Lung (tissue), 12 donors: ENCODE measurements around the gene CACNA1G. TPM values are rescaled to one million over a fixed set of nuclear protein-coding genes. Genes with fewer than 3 reads are reported as not detected.

Experiments
- ATAC-seq: fragments of 200-7000 bp; cut with Tn5 transposase; one replicate; pipeline ENCODE4 v1.9.1; 2020; ENCODE audit warnings: moderate number of reproducible peaks; ENCODE audit not compliant: insufficient read depth, low FRiP score
- DNase-seq, 3 donors: peaks; one replicate each; pipeline ENCODE4 v3.0.0-alpha.2; 2013 to 2017
- H3K27ac ChIP-seq, 2 donors: one replicate each; pipeline ENCODE4 v1.5.1; 2013; ENCODE audit warnings: mild to moderate bottlenecking in 2 of 2, moderate library complexity in 2 of 2, control low read depth in 1 of 2, inconsistent platforms in 1 of 2, low read depth in 1 of 2, low read length in 1 of 2
- H3K27me3 ChIP-seq, 3 donors: one replicate each; pipeline ENCODE4 v1.5.1; 2013; ENCODE audit warnings: low read length in 2 of 3; ENCODE audit not compliant: control insufficient read depth in 3 of 3, insufficient read depth in 3 of 3
- H3K36me3 ChIP-seq, 4 donors: one replicate each; pipeline ENCODE4 v1.5.1; 2013; ENCODE audit warnings: low read length in 4 of 4, mild to moderate bottlenecking in 1 of 4, moderate library complexity in 1 of 4; ENCODE audit not compliant: control insufficient read depth in 4 of 4, insufficient read depth in 4 of 4
- H3K4me1 ChIP-seq, 5 donors: one replicate each; pipeline ENCODE4 v1.5.1; 2013; ENCODE audit warnings: low read length in 5 of 5, mild to moderate bottlenecking in 2 of 5, moderate library complexity in 1 of 5; ENCODE audit not compliant: control insufficient read depth in 5 of 5, insufficient read depth in 5 of 5
- H3K4me3 ChIP-seq: one replicate; pipeline ENCODE4 v1.5.1; 2013; ENCODE audit warnings: mild to moderate bottlenecking, control low read depth, moderate library complexity
- H3K9ac ChIP-seq, 2 donors: one replicate each; pipeline ENCODE4 v1.5.1; 2013; ENCODE audit warnings: low read length in 2 of 2, control low read depth in 1 of 2; ENCODE audit not compliant: insufficient read depth in 1 of 2
- H3K9me3 ChIP-seq, 4 donors: one replicate each; pipeline ENCODE4 v1.5.1; 2013; ENCODE audit warnings: low read length in 3 of 4, mild to moderate bottlenecking in 1 of 4, moderate library complexity in 1 of 4; ENCODE audit not compliant: control insufficient read depth in 4 of 4, insufficient read depth in 3 of 4
- WGBS, 2 donors: extraction: QIAGEN DNeasy Blood & Tissue Kit; methylation state at CpG; one replicate each; pipeline ENCODE4 v1.1.7; 2013; 5-methylcytosine and 5-hydroxymethylcytosine counted together
- polyA plus RNA-seq, 2 donors: library from polyadenylated mRNA; stranded (reverse); fragments of 200-250 nt; gene quantifications; one replicate each; pipeline ENCODE4 v1.2.1, GENCODE V29; 2013
- total RNA-seq, 2 donors: library from RNA; depleted of rRNA in 1 of 2; stranded (reverse); fragments of >200 nt in 1 of 2; gene quantifications; one replicate each; pipeline ENCODE4 v1.2.1, GENCODE V29; 2014 to 2021
- TF ChIP-seq, protein P1 (sequence below): IDR thresholded peaks from 2 replicates; pipeline ENCODE4 v1.5.1; 2012; ENCODE audit warnings: mild to moderate bottlenecking; ENCODE audit errors: control extremely low read depth, extremely low read depth
- donor health status: control.
- donor health status: control.
- donor health status: Bipolar disorder and iron deficiency.
- donor health status: healthy.
- donor health status: DM: yes; HTN: yes; CAD: no.

Gene CACNA1G
- total and polyA plus RNA-seq, 4 donors = 0.14 to 3.6 (median 0.24) TPM

DNA sequence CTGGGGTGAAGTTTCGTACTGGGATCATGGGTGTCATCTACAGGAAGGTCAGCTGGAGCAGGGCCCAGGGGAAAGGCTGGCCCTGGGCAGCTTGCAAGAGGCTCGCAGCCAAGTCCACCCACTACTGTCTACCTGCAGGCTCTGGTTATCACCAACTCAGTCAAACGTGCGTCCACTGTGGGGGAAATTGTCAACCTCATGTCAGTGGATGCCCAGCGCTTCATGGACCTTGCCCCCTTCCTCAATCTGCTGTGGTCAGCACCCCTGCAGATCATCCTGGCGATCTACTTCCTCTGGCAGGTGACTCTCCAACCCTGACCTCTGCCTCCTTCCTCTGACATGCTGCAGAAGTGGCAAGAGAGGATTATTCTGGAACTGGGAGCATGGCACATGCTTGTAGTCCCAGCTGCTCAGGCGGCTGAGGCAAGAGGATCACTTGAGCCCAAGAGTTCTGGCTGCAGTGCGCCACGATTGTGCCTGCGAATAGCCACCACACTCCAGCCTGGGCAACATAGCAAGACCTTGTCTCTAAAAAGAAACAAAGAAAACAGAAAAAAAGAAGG, 103.4 kb downstream of the CACNA1G start:
- H3K4me3 ChIP-seq = no peak overlapping the region
- no peak overlapping the region for H3K27ac ChIP-seq
- peaks cover 3 to 35% (median 28%) of the 10 kb centered on the region in 5 donors for H3K4me1 ChIP-seq
- no peak for ATAC-seq
- H3K27me3 ChIP-seq = no peaks in the 10 kb centered on the region
- TF ChIP-seq, protein P1, sequence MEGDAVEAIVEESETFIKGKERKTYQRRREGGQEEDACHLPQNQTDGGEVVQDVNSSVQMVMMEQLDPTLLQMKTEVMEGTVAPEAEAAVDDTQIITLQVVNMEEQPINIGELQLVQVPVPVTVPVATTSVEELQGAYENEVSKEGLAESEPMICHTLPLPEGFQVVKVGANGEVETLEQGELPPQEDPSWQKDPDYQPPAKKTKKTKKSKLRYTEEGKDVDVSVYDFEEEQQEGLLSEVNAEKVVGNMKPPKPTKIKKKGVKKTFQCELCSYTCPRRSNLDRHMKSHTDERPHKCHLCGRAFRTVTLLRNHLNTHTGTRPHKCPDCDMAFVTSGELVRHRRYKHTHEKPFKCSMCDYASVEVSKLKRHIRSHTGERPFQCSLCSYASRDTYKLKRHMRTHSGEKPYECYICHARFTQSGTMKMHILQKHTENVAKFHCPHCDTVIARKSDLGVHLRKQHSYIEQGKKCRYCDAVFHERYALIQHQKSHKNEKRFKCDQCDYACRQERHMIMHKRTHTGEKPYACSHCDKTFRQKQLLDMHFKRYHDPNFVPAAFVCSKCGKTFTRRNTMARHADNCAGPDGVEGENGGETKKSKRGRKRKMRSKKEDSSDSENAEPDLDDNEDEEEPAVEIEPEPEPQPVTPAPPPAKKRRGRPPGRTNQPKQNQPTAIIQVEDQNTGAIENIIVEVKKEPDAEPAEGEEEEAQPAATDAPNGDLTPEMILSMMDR = no peak
- H3K9me3 ChIP-seq = no peaks in the 10 kb centered on the region
- no peak overlapping the region for H3K9ac ChIP-seq
- no peak for DNase-seq
- WGBS, 2 donors = 85 to 88% methylated on average over 10 of the region's 10 CpGs
- H3K36me3 ChIP-seq = no peaks in the 10 kb centered on the region

DNA sequence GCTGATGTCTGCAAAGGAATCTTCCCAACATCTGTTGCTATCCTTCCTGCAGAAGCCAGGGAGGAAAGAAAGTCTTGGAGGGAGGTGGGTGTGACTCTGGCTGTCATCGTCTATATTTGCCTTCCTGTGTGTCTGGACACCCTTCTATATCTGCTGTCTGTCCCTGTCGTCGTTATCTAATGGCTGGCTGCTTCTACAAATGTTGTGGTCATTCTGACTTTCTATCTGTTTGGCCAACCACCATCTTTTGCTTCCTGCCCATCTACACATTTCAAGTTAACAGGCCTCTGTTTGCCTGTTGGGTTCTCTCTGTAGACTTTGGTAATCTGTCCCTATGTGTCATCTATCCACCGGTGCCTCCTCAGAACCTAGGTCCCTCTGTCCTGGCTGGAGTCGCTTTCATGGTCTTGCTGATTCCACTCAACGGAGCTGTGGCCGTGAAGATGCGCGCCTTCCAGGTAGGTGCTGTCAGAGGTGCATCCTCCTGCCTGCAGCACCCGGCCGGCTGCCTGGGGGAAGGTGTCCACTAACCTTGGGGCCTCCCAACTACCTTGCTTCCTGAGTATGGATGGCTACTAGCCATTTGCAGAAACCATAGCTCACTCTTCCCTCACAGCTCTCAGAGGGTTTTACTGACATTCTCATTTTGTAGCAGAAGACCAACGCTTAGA, 104.4 kb downstream of the CACNA1G start:
- H3K9ac ChIP-seq = no peak overlapping the region
- no peaks in the 10 kb centered on the region for H3K36me3 ChIP-seq
- no peak for ATAC-seq

DNA sequence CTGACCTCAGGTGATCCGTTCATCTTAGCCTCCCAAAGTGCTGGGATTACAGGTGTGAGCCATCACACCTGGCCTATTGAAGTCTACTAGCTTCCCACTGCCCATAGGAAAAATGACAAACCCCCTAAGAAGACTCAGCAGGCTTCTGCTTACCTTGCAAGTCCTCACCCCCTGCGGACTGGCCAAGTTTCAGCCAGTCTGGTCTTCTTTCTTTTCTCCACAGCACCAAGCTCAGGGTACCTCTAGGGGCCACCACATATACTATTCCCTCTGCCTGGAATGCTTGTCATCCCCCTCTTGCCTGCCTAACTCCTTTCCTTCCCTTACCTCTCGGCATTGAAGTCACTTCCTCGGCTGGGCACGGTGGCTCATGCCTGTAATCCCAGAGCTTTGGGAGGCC, 105.3 kb downstream of the CACNA1G start:
- TF ChIP-seq, protein P1 = no peak
- DNase-seq = no peak
- 79 to 92% methylated on average over 5 of the region's 5 CpGs for WGBS, 2 donors

More for the DNA sequence above, 104.4 kb downstream of the CACNA1G start:
- H3K27me3 ChIP-seq = no peaks in the 10 kb centered on the region
- TF ChIP-seq, protein P1 = no peak
- H3K4me3 ChIP-seq = no peak overlapping the region
- no peak for DNase-seq
- peaks cover 3 to 25% (median 23%) of the 10 kb centered on the region in 5 donors for H3K4me1 ChIP-seq
- H3K27ac ChIP-seq = no peak overlapping the region
- H3K9me3 ChIP-seq = no peaks in the 10 kb centered on the region
- WGBS, 2 donors = 85 to 93% methylated on average over 12 of the region's 12 CpGs

DNA sequence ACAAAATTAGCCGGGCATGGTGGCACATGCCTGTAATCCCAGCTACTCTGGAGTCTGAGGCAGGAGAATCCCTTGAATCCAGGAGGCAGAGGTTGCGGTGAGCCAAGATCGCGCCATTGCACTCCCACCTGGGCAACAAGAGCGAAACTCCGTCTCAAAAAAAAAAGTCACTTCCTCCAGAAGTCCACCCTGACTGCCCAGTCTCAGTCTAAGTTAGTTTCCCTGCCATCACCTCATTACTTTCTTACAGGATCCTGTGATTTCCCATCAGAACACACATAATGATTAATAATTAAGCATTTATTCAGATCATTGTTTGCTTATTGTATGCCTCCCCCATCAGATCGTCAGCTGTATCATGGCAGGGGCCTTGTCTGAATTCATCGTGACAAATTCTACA, 105.8 kb downstream of the CACNA1G start:
- Histone ChIP-seq H3K27me3 (no peaks in the 10 kb centered on the region), H3K4me3 (no peak overlapping the region), H3K4me1 (peaks cover 3 to 21% (median 9%) of the 10 kb centered on the region in 5 donors), H3K9me3 (no peaks in the 10 kb centered on the region), H3K36me3 (no peaks in the 10 kb centered on the region), H3K9ac (no peak overlapping the region), H3K27ac (no peak overlapping the region)
- DNase-seq = no peak
- TF ChIP-seq, protein P1 = no peak
- ATAC-seq = no peak
- WGBS, 2 donors = 96% methylated on average over 8 of the region's 8 CpGs

More for the DNA sequence above, 105.3 kb downstream of the CACNA1G start:
- Histone ChIP-seq H3K4me1 (peaks cover 3 to 21% (median 14%) of the 10 kb centered on the region in 5 donors), H3K27ac (no peak overlapping the region), H3K36me3 (no peaks in the 10 kb centered on the region), H3K4me3 (no peak overlapping the region), H3K27me3 (no peaks in the 10 kb centered on the region), H3K9ac (no peak overlapping the region), H3K9me3 (no peaks in the 10 kb centered on the region)
- no peak for ATAC-seq
